GM12878 (cell line): Measurements from ENCODE around the gene CLIP2. TPM values are rescaled to one million over a fixed set of nuclear protein-coding genes. Genes with fewer than 3 reads are reported as not detected.

Experiments used
- ATF7 ChIP-seq: fragments of 450-650 bp; IDR thresholded peaks from 2 replicates; pipeline ENCODE4 v1.6.1; 2016; ENCODE audit warnings: low read depth, mild to moderate bottlenecking
- BRCA1 ChIP-seq: IDR thresholded peaks from 2 replicates; pipeline ENCODE4 v1.6.1; 2011; ENCODE audit warnings: low read depth, low read length, improper control_type of control experiment
- CHD1 ChIP-seq: IDR thresholded peaks from 2 replicates; pipeline ENCODE4 v1.6.1; 2012; ENCODE audit warnings: low read depth, low read length, improper control_type of control experiment
- GATAD2B ChIP-seq: fragments of 450-650 bp; conservative IDR thresholded peaks from 2 replicates; pipeline ENCODE4 v1.6.1; 2017; ENCODE audit warnings: low read depth, mild to moderate bottlenecking, moderate library complexity
- IKZF1 ChIP-seq: fragments of 450-650 bp; conservative IDR thresholded peaks from 2 replicates; pipeline ENCODE4 v1.6.1; 2017; ENCODE audit warnings: antibody characterized with exemption, mild to moderate bottlenecking
- IRF4 ChIP-seq: IDR thresholded peaks from 2 replicates; pipeline ENCODE4 v1.6.1; 2011; ENCODE audit warnings: low read depth, low read length
- LARP7 ChIP-seq: fragments of 450-650 bp; IDR thresholded peaks from 2 replicates; pipeline ENCODE4 v1.6.1; 2017; ENCODE audit warnings: mild to moderate bottlenecking
- NBN ChIP-seq: fragments of 450-650 bp; IDR thresholded peaks from 2 replicates; pipeline ENCODE4 v1.6.1; 2016
- POLR2A ChIP-seq: IDR thresholded peaks from 2 replicates; pipeline ENCODE4 v1.6.1; 2011; ENCODE audit warnings: low read depth, mild to moderate bottlenecking, low read length
- RAD51 ChIP-seq: fragments of 450-650 bp; IDR thresholded peaks from 2 replicates; pipeline ENCODE4 v1.6.1; 2016; ENCODE audit warnings: moderate library complexity, mild to moderate bottlenecking, inconsistent platforms
- RBBP5 ChIP-seq: fragments of 200-600 bp; sonication (generic); conservative IDR thresholded peaks from 2 replicates; pipeline ENCODE4 v1.6.1; 2016
- RCOR1 ChIP-seq: conservative IDR thresholded peaks from 2 replicates; pipeline ENCODE4 v1.6.1; 2012; ENCODE audit warnings: low read depth, low read length, improper control_type of control experiment
- SP1 ChIP-seq: IDR thresholded peaks from one replicate; pipeline ENCODE4 v1.6.1; 2011; ENCODE audit warnings: low read depth, low read length
- SREBF1 ChIP-seq: IDR thresholded peaks from 2 replicates; pipeline ENCODE4 v1.6.1; 2012; ENCODE audit warnings: mild to moderate bottlenecking, low read length
- SUPT20H ChIP-seq: IDR thresholded peaks from 2 replicates; pipeline ENCODE4 v1.6.1; 2011; ENCODE audit warnings: low read depth, mild to moderate bottlenecking, low read length, moderate library complexity, borderline replicate concordance; ENCODE audit not compliant: control insufficient read depth
- ZBTB11 ChIP-seq: fragments of 450-650 bp; formaldehyde crosslinking; IDR thresholded peaks from 2 replicates; pipeline ENCODE4 v1.5.0; 2022; ENCODE audit warnings: mild to moderate bottlenecking, missing genetic modification characterization
- ZNF217 ChIP-seq: fragments of 450-650 bp; IDR thresholded peaks from 2 replicates; pipeline ENCODE4 v1.6.1; 2017; ENCODE audit warnings: antibody characterized with exemption, mild to moderate bottlenecking
- polyA plus RNA-seq, 11 experiments: library from polyadenylated mRNA; depleted of rRNA in 4 of 11; unstranded in 6 of 11; stranded (reverse) in 5 of 11; fragments of >200 nt; fragmentation: Nextera tagmentation in 4 of 11; fragmentation: Illumina TruSeq in 1 of 11; extraction: Ambion mirVana in 4 of 11; extraction: Trizol in 1 of 11; gene quantifications; 1 replicate in 1 of 11; 2 replicates in 10 of 11; pipeline versions ENCODE4 v1.2.1 to v1.2.3, GENCODE V29; 2011 to 2016; ENCODE audit warnings: inconsistent platforms in 2 of 11, missing spikeins in 2 of 11, low read depth in 1 of 11
- total RNA-seq, 4 experiments: library from RNA; depleted of rRNA in 3 of 4; stranded (reverse); fragments of >200 nt in 3 of 4; fragmentation: Illumina TruSeq in 1 of 4; extraction: Trizol in 1 of 4; gene quantifications; 2 replicates each; pipeline versions ENCODE4 v1.2.1 to v1.2.3, GENCODE V29; 2013 to 2021
- TF ChIP-seq, protein P1 (sequence below): IDR thresholded peaks from 2 replicates; pipeline ENCODE4 v1.6.1; 2012; ENCODE audit warnings: improper control_type of control experiment, low read depth, low read length; ENCODE audit not compliant: insufficient replicate concordance
- TF ChIP-seq, protein P2 (sequence below): fragments of 450-650 bp; IDR thresholded peaks from 2 replicates; pipeline ENCODE4 v1.6.1; 2018; ENCODE audit warnings: borderline replicate concordance, mild to moderate bottlenecking; ENCODE audit not compliant: partially characterized antibody
- TF ChIP-seq, protein P3 (sequence below): IDR thresholded peaks from 2 replicates; pipeline ENCODE4 v1.6.1; 2012; ENCODE audit warnings: low read depth, low read length, improper control_type of control experiment

The CLIP2 gene
- total and polyA plus RNA-seq, 10 of the 15 experiments (the other 5 are each of a cell fraction or from before 2014, with no cell fraction given) = 0.26 to 56.3 (median 21.0) TPM

DNA sequence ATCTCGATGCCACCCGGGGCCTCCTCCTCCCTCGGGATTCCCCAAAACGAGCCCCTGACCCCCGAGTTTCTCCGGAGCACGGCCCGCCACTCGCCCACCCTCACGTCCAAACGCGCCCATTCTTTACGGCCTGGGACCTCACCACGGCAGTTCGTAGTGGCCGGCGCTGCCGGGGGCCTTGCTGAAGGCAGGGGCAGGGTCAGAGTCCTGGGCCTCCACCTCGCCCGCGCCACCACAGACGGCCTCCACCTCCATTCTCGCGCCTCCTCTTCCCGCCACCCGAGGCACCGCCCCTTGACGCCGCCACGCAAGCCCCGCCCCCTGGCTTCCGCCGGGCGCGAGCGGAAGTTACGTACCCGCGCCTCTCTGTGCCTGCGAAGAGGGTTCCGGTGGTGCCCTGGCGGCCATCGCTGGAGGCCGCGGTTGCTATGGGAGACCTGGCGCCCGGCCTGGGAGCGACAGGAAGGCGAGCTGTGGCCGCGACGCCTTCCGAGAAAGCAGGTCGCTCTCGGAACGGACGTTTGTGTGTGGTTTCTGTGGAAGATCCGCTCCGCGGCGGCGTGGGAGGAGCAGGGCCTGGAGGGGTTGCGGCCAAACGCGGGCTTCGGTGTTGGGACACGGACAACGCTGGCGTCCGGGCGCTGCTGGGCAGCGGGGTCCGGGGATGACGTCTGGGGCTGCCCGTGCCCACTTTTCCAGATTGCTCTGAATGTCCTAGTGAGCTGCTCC lies 34.9 kb upstream of the CLIP2 start, which contains the start of gene RFC2 (continued):
- TF ChIP-seq, protein P1, sequence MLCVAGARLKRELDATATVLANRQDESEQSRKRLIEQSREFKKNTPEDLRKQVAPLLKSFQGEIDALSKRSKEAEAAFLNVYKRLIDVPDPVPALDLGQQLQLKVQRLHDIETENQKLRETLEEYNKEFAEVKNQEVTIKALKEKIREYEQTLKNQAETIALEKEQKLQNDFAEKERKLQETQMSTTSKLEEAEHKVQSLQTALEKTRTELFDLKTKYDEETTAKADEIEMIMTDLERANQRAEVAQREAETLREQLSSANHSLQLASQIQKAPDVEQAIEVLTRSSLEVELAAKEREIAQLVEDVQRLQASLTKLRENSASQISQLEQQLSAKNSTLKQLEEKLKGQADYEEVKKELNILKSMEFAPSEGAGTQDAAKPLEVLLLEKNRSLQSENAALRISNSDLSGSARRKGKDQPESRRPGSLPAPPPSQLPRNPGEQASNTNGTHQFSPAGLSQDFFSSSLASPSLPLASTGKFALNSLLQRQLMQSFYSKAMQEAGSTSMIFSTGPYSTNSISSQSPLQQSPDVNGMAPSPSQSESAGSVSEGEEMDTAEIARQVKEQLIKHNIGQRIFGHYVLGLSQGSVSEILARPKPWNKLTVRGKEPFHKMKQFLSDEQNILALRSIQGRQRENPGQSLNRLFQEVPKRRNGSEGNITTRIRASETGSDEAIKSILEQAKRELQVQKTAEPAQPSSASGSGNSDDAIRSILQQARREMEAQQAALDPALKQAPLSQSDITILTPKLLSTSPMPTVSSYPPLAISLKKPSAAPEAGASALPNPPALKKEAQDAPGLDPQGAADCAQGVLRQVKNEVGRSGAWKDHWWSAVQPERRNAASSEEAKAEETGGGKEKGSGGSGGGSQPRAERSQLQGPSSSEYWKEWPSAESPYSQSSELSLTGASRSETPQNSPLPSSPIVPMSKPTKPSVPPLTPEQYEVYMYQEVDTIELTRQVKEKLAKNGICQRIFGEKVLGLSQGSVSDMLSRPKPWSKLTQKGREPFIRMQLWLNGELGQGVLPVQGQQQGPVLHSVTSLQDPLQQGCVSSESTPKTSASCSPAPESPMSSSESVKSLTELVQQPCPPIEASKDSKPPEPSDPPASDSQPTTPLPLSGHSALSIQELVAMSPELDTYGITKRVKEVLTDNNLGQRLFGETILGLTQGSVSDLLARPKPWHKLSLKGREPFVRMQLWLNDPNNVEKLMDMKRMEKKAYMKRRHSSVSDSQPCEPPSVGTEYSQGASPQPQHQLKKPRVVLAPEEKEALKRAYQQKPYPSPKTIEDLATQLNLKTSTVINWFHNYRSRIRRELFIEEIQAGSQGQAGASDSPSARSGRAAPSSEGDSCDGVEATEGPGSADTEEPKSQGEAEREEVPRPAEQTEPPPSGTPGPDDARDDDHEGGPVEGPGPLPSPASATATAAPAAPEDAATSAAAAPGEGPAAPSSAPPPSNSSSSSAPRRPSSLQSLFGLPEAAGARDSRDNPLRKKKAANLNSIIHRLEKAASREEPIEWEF = no peak
- TF ChIP-seq SREBF1 (no peak), SP1 (peak; percentile 76), NBN (peak; percentile 70), ZBTB11 (CRISPR knock-in tag) (peak; percentile 78), IRF4 (0 out of 2 replicates have a peak, but pooled peaks have one; percentile 51), LARP7 (peak; percentile 69), GATAD2B (peak; percentile 91), SUPT20H (no peak), POLR2A (peak; percentile 96), ZNF217 (no peak), RBBP5 (no peak), BRCA1 (no peak), ATF7 (peak; percentile 12; the same call in 1 of the 2 replicates), CHD1 (0 out of 2 replicates have a peak, but pooled peaks have one; percentile 14), IKZF1 (peak; percentile 98), RCOR1 (no peak), RAD51 (no peak)
- TF ChIP-seq, protein P2, sequence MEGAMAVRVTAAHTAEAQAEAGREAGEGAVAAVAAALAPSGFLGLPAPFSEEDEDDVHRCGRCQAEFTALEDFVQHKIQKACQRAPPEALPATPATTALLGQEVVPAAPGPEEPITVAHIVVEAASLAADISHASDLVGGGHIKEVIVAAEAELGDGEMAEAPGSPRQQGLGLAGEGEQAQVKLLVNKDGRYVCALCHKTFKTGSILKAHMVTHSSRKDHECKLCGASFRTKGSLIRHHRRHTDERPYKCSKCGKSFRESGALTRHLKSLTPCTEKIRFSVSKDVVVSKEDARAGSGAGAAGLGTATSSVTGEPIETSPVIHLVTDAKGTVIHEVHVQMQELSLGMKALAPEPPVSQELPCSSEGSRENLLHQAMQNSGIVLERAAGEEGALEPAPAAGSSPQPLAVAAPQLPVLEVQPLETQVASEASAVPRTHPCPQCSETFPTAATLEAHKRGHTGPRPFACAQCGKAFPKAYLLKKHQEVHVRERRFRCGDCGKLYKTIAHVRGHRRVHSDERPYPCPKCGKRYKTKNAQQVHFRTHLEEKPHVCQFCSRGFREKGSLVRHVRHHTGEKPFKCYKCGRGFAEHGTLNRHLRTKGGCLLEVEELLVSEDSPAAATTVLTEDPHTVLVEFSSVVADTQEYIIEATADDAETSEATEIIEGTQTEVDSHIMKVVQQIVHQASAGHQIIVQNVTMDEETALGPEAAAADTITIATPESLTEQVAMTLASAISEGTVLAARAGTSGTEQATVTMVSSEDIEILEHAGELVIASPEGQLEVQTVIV = peak; percentile 50
- TF ChIP-seq, protein P3, sequence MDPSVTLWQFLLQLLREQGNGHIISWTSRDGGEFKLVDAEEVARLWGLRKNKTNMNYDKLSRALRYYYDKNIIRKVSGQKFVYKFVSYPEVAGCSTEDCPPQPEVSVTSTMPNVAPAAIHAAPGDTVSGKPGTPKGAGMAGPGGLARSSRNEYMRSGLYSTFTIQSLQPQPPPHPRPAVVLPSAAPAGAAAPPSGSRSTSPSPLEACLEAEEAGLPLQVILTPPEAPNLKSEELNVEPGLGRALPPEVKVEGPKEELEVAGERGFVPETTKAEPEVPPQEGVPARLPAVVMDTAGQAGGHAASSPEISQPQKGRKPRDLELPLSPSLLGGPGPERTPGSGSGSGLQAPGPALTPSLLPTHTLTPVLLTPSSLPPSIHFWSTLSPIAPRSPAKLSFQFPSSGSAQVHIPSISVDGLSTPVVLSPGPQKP = peak; percentile 90
